Activated T-cell treated with anti-CD3 and anti-CD28 coated beads, Interleukin-2, amount 50 U/mL, for 24 hours (primary cell): ENCODE measurements around the gene RNF130.

Source experiments
- DNase-seq: peaks from one replicate; pipeline ENCODE4 v3.0.0-alpha.2; 2020
- H3K27ac Mint-ChIP-seq: 2 replicates; pipeline ENCODE4 v1.8.0; 2020; ENCODE audit warnings: mild to moderate bottlenecking, mixed read lengths
- H3K27me3 Mint-ChIP-seq: 2 replicates; pipeline ENCODE4 v1.8.0; 2020; ENCODE audit warnings: mixed read lengths
- H3K36me3 Mint-ChIP-seq: 2 replicates; pipeline ENCODE4 v1.8.0; 2020; ENCODE audit warnings: low read depth, mixed read lengths
- H3K4me1 Mint-ChIP-seq: 2 replicates; pipeline ENCODE4 v1.8.0; 2020; ENCODE audit warnings: low read depth, mixed read lengths
- H3K4me3 Mint-ChIP-seq: 2 replicates; pipeline ENCODE4 v1.8.0; 2020; ENCODE audit warnings: mild to moderate bottlenecking, moderate library complexity, mixed read lengths
- H3K9me3 Mint-ChIP-seq: 2 replicates; pipeline ENCODE4 v1.8.0; 2020; ENCODE audit warnings: mixed read lengths

RNF130 gene

DNA sequence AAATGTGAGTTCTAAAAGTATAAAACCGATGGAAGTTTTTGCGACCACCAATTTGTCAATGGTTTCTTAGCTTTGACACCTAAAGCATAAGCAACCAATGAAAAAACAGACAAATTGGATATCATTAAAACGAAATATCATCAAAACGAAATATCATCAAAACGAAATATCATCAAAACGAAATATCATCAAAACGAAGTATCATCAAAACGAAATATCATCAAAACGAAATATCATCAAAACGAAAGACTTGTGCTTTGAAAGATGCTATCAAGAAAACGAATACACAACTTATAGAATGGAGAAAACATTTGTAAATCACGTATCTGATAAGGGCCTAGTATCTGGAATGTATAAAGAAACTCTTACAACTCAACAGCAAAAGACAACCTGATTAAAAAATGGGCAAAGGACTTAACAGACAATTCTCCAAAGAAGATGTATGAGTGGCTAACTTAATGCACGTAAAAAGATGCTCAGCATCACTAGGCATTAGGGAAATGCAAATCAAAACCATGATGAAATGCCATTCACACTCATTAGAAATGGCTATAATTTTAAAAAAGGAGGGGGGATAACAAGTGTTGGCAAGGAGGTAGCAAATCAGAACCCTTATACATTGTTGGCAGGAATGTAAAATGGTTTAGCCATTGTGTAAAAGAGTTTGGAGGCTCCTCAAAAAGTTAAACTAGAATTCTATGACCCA lies 134.4 kb downstream of the RNF130 start:
- Mint-ChIP-seq H3K36me3 (no peaks in the 10 kb centered on the region), H3K4me1 (no peaks in the 10 kb centered on the region)
- DNase-seq, result no peak

GRCh38 chr5:179930788-179931473 lies 140.6 kb downstream of the RNF130 start:
- no peak overlapping the region for H3K27ac Mint-ChIP-seq
- H3K36me3 Mint-ChIP-seq, result no peaks in the 10 kb centered on the region
- H3K4me3 Mint-ChIP-seq, result no peak overlapping the region
- no peak for DNase-seq
- H3K27me3 Mint-ChIP-seq, result no peaks in the 10 kb centered on the region
- no peaks in the 10 kb centered on the region for H3K4me1 Mint-ChIP-seq
- H3K9me3 Mint-ChIP-seq, result no peaks in the 10 kb centered on the region

More for the DNA sequence above, 134.4 kb downstream of the RNF130 start:
- no peaks in the 10 kb centered on the region for H3K9me3 Mint-ChIP-seq
- no peaks in the 10 kb centered on the region for H3K27me3 Mint-ChIP-seq
- H3K27ac Mint-ChIP-seq, result no peak overlapping the region
- no peak overlapping the region for H3K4me3 Mint-ChIP-seq

DNA sequence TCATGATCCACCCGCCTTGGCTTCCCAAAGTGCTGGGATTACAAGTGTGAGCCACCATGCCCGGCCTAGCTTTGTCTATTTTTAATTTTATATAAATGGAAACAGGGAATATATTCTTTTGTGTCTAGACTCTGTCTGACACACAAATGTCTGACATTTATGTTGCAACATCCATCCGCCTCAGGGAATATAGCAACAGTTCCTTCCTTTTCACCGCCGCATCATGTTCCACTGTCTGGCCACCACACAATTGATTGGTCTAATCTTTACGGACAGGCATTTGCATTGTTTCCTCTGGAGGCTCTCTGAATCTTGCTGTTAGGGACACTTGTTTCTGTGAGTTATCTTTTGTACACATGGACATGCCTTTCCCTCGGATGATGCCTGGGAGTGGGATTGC lies 143.7 kb downstream of the RNF130 start:
- no peak overlapping the region for H3K27ac Mint-ChIP-seq
- no peaks in the 10 kb centered on the region for H3K4me1 Mint-ChIP-seq
- H3K4me3 Mint-ChIP-seq, result no peak overlapping the region
- no peaks in the 10 kb centered on the region for H3K9me3 Mint-ChIP-seq
- DNase-seq, result no peak
- no peaks in the 10 kb centered on the region for H3K36me3 Mint-ChIP-seq
- no peaks in the 10 kb centered on the region for H3K27me3 Mint-ChIP-seq

DNA sequence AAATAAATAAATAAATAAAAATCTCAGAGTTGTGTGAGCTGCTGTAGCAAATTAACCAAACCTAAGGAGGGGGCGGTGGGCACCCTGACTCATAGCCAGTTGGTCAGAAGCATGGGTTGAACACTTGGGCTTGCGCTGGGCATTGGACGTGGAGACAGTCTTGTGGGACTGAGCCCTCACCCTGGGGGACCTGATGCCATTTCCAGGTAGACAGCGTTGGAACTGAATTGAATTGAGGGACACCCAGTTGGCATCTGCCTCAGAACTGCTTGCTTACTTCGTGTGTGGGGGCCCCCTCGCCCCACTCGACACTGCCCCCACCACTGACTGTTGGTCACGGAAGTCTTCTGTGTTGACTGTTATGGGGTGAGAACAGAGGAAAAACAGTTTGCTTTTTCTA lies 144.9 kb downstream of the RNF130 start:
- Mint-ChIP-seq H3K27me3 (no peaks in the 10 kb centered on the region), H3K27ac (no peak overlapping the region), H3K4me3 (no peak overlapping the region), H3K4me1 (no peaks in the 10 kb centered on the region), H3K9me3 (no peaks in the 10 kb centered on the region), H3K36me3 (no peaks in the 10 kb centered on the region)
- DNase-seq, result no peak

DNA sequence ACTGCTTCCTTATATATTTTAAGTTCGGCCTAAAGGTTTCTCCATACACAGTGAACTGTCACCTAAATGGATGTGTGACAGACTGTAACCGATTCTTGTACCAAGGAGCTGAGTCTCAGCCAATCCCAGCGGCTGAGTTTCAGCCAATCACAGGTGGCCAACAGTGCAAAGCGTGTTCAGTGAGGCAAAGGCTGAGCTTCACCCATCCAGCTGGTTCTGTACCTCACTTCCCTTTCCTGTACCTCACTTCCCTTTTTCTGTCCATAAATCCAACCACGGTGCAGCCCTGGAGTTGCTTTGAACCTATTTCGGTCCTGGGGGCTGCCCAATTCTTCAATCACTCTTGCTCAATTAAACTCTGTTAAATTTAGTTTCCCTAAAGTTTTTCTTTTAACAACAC lies 148.1 kb downstream of the RNF130 start:
- Mint-ChIP-seq H3K4me1 (peaks cover 2% of the 10 kb centered on the region), H3K27ac (no peak overlapping the region), H3K9me3 (no peaks in the 10 kb centered on the region), H3K36me3 (no peaks in the 10 kb centered on the region), H3K4me3 (no peak overlapping the region), H3K27me3 (peaks cover 3% of the 10 kb centered on the region)
- no peak for DNase-seq

DNA sequence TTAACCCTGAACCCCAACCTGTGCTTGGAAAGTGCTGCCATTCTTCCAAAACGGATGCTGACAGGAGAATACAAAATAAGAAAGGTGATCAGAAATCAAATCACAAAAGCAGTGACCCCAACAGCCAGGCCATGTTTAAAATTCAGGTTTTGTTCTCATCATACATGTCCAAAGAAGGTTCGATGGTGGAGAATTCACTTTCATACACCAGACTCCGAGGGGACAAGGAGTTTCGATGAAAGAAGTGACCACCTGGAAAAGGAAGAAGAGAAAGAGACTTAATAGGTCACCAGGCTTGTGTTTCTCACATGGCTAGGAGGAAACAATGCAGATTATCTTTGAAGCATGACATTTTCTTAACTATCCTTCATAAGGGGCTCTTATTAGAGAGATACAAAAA lies 151.4 kb downstream of the RNF130 start:
- Mint-ChIP-seq H3K4me1 (peaks cover 2% of the 10 kb centered on the region), H3K9me3 (no peaks in the 10 kb centered on the region), H3K27me3 (peaks cover 7% of the 10 kb centered on the region), H3K27ac (no peak overlapping the region), H3K4me3 (no peak overlapping the region), H3K36me3 (no peaks in the 10 kb centered on the region)
- no peak for DNase-seq

GRCh38 chr5:179919487-179920060 lies 152.0 kb downstream of the RNF130 start:
- Mint-ChIP-seq H3K4me1 (peaks cover 2% of the 10 kb centered on the region), H3K27me3 (peaks cover 7% of the 10 kb centered on the region), H3K27ac (no peak overlapping the region), H3K4me3 (no peak overlapping the region), H3K9me3 (no peaks in the 10 kb centered on the region), H3K36me3 (no peaks in the 10 kb centered on the region)
- DNase-seq, result no peak

- H3K4me1 Mint-ChIP-seq, result peaks cover 7% of the 10 kb centered on the region
- no peaks in the 10 kb centered on the region for H3K9me3 Mint-ChIP-seq
- H3K27me3 Mint-ChIP-seq, result peaks cover 7% of the 10 kb centered on the region
- no peak overlapping the region for H3K4me3 Mint-ChIP-seq
- no peak for DNase-seq
- H3K27ac Mint-ChIP-seq, result no peak overlapping the region
- H3K36me3 Mint-ChIP-seq, result no peaks in the 10 kb centered on the region
Observed at GRCh38 chr5:179918742-179919486, 152.6 kb downstream of the RNF130 start.

DNA sequence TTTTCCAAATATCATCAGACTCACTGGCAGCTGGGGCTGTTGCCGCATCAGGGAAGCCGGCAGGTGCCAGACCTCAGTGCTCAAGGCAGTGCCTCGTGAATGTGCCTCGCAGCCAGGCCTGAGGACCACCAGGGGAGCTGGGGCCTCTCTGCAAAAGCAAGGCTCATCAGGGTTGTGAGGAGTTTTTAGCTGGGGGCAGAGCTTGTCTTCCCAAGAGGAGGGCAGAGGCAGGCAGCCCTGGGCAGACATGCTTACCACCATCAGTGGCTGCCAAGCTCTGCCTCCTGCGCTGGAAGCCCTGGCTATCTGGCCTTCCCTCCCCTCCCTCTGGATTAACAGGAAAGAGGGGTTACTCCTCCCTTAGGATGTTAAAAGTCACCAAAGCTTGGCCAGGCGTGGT lies 155.0 kb downstream of the RNF130 start:
- no peak overlapping the region for H3K27ac Mint-ChIP-seq
- H3K4me1 Mint-ChIP-seq, result peaks cover 8% of the 10 kb centered on the region
- no peaks in the 10 kb centered on the region for H3K36me3 Mint-ChIP-seq
- H3K27me3 Mint-ChIP-seq, result peaks cover 7% of the 10 kb centered on the region
- H3K4me3 Mint-ChIP-seq, result no peak overlapping the region
- DNase-seq, result no peak
- H3K9me3 Mint-ChIP-seq, result no peaks in the 10 kb centered on the region

DNA sequence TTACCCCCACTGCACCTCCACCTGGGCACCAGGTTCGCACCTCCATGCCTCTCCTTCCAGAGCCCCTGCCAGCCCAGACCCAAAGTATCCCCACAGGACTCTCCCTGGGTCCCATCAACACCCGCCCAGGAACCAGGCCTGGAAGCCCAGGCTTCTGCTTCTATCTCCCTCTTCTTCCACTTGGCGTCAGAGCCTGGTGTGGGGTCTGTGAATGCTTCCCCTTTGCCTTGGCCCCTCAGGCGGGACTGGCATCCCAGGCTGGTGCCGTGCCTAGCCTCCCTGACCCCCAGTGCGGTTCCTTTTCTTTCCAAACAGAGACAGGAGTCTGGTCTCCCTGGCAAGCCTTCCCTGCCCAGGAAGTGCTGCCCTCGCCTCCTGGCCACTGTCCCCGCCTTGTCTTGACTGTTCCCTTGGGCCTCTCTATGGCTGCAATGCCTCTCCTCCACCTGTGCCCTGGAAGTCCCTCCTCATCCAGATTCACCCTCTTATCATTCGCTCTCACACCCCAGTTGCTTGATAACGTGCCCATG lies 156.1 kb downstream of the RNF130 start:
- H3K4me1 Mint-ChIP-seq, result peaks cover 8% of the 10 kb centered on the region
- no peaks in the 10 kb centered on the region for H3K9me3 Mint-ChIP-seq
- no peak for DNase-seq
- no peak overlapping the region for H3K27ac Mint-ChIP-seq
- peaks cover 7% of the 10 kb centered on the region for H3K27me3 Mint-ChIP-seq
- H3K36me3 Mint-ChIP-seq, result no peaks in the 10 kb centered on the region
- no peak overlapping the region for H3K4me3 Mint-ChIP-seq

GRCh38 chr5:179914032-179914755 lies 157.4 kb downstream of the RNF130 start:
- DNase-seq, result no peak
- Mint-ChIP-seq H3K27ac (no peak overlapping the region), H3K27me3 (peaks cover 7% of the 10 kb centered on the region), H3K9me3 (no peaks in the 10 kb centered on the region), H3K4me1 (peaks cover 6% of the 10 kb centered on the region), H3K4me3 (no peak overlapping the region), H3K36me3 (no peaks in the 10 kb centered on the region)

- no peaks in the 10 kb centered on the region for H3K9me3 Mint-ChIP-seq
- H3K4me3 Mint-ChIP-seq, result no peak overlapping the region
- H3K27me3 Mint-ChIP-seq, result peaks cover 5% of the 10 kb centered on the region
- H3K27ac Mint-ChIP-seq, result no peak overlapping the region
- DNase-seq, result no peak
- no peaks in the 10 kb centered on the region for H3K36me3 Mint-ChIP-seq
- H3K4me1 Mint-ChIP-seq, result peaks cover 6% of the 10 kb centered on the region
Observed at GRCh38 chr5:179913461-179913860, 158.1 kb downstream of the RNF130 start.

- DNase-seq, result no peak
- Mint-ChIP-seq H3K4me3 (no peak overlapping the region), H3K36me3 (no peaks in the 10 kb centered on the region), H3K27ac (no peak overlapping the region), H3K27me3 (peaks cover 5% of the 10 kb centered on the region), H3K4me1 (peaks cover 8% of the 10 kb centered on the region), H3K9me3 (no peaks in the 10 kb centered on the region)
Observed at GRCh38 chr5:179912951-179913350, 158.6 kb downstream of the RNF130 start.

- Mint-ChIP-seq H3K4me1 (peaks cover 9% of the 10 kb centered on the region), H3K27me3 (peaks cover 5% of the 10 kb centered on the region), H3K27ac (no peak overlapping the region), H3K9me3 (no peaks in the 10 kb centered on the region), H3K36me3 (no peaks in the 10 kb centered on the region), H3K4me3 (no peak overlapping the region)
- no peak for DNase-seq
Observed at GRCh38 chr5:179912386-179912785, 159.2 kb downstream of the RNF130 start.
